CD8-positive, alpha-beta memory T cell (primary cell): ENCODE measurements around the gene FILIP1. TPM values are rescaled to one million over a fixed set of nuclear protein-coding genes. Genes with fewer than 3 reads are reported as not detected.

ENCODE experiments used
- CTCF ChIA-PET: fragments of 350-600 bp; sonication (Branson Sonifier 250); formaldehyde crosslinking; loops from one replicate; lab custom pipeline; 2021; ENCODE audit warnings: antibody characterized with exemption; lab: Charles Lee
- POLR2A ChIA-PET: fragments of 350-600 bp; sonication (Branson Sonifier 250); formaldehyde crosslinking; loops from one replicate; lab custom pipeline; 2021; ENCODE audit warnings: antibody characterized with exemption; lab: Charles Lee
- DNase-seq, 5 donors: peaks; one replicate each; pipeline versions ENCODE4 v3.0.0 to v3.0.0-alpha.2; 2020 to 2022; ENCODE audit warnings: mixed read lengths in 1 of 5
- H3K27ac ChIP-seq: one replicate; pipeline ENCODE4 v1.7.0; 2013; ENCODE audit warnings: low read depth, mild to moderate bottlenecking, low read length, moderate library complexity
- H3K27me3 ChIP-seq: 2 replicates; pipeline ENCODE4 v1.7.0; 2013; ENCODE audit warnings: low read length, mild to moderate bottlenecking; ENCODE audit not compliant: insufficient read depth, poor library complexity, severe bottlenecking
- H3K36me3 ChIP-seq: 2 replicates; pipeline ENCODE4 v1.7.0; 2013; ENCODE audit warnings: mild to moderate bottlenecking, low read length, moderate library complexity; ENCODE audit not compliant: insufficient read depth
- H3K4me1 ChIP-seq: 2 replicates; pipeline ENCODE4 v1.7.0; 2013; ENCODE audit warnings: mild to moderate bottlenecking, low read length, moderate library complexity; ENCODE audit not compliant: insufficient read depth
- H3K4me3 ChIP-seq: 2 replicates; pipeline ENCODE4 v1.7.0; 2013; ENCODE audit warnings: mild to moderate bottlenecking, low read length
- H3K9me3 ChIP-seq: 2 replicates; pipeline ENCODE4 v1.7.0; 2013; ENCODE audit warnings: mild to moderate bottlenecking, low read length
- H3K27ac Mint-ChIP-seq, 8 donors: one replicate each; pipeline ENCODE4 v1.8.0; 2020 to 2021; ENCODE audit warnings: mixed read lengths in 8 of 8, mild to moderate bottlenecking in 6 of 8, inconsistent platforms in 3 of 8, moderate library complexity in 3 of 8
- H3K27me3 Mint-ChIP-seq, 2 donors: one replicate each; pipeline ENCODE4 v1.8.0; 2020 to 2021; ENCODE audit warnings: mixed read lengths in 2 of 2, mild to moderate bottlenecking in 1 of 2, moderate library complexity in 1 of 2
- H3K36me3 Mint-ChIP-seq, 3 donors: one replicate each; pipeline ENCODE4 v1.8.0; 2020 to 2021; ENCODE audit warnings: mixed read lengths in 3 of 3, inconsistent platforms in 1 of 3, mild to moderate bottlenecking in 1 of 3
- H3K4me1 Mint-ChIP-seq, 3 donors: one replicate each; pipeline ENCODE4 v1.8.0; 2020 to 2021; ENCODE audit warnings: mixed read lengths in 3 of 3, inconsistent platforms in 1 of 3, mild to moderate bottlenecking in 1 of 3
- H3K4me3 Mint-ChIP-seq, 7 donors: one replicate each; pipeline ENCODE4 v1.8.0; 2020 to 2021; ENCODE audit warnings: mixed read lengths in 7 of 7, mild to moderate bottlenecking in 6 of 7, moderate library complexity in 4 of 7, inconsistent platforms in 2 of 7
- H3K9me3 Mint-ChIP-seq, 5 donors: one replicate each; pipeline ENCODE4 v1.8.0; 2020 to 2022; ENCODE audit warnings: mixed read lengths in 5 of 5, mild to moderate bottlenecking in 3 of 5, moderate library complexity in 2 of 5, inconsistent platforms in 1 of 5
- polyA plus RNA-seq: library from polyadenylated mRNA; unstranded; fragments of 300-500 nt; fragmentation: Illumina TruSeq; gene quantifications from one replicate; pipeline ENCODE4 v1.2.3, GENCODE V29; 2021
- total RNA-seq, 2 experiments: library from RNA; stranded (reverse); gene quantifications; one replicate each; pipeline ENCODE4 v1.2.3, GENCODE V29; 2021

Gene FILIP1
- total and polyA plus RNA-seq, 3 experiments from 2014 or later = not detected

DNA sequence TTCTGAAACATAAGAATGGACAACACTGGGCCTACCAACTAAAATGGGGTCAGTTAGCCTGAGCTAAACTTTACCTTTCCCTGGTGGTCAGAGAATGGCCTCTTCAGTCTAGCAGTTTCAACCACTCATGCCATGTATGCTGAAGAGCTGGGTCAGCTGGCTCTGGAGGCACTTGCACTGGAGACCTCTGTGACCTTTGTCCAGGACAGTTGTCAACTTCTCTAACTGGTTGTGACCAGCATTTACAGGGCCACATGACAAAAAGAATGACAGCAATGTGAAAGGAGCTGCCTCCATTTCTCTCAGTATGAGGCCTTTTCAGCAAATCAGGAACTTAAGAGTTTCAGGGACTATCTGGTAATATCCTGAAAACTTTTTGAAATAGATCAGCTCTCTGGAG lies 149.1 kb downstream of the FILIP1 start:
- H3K27ac Mint-ChIP-seq = no peak overlapping the region
- Histone ChIP-seq H3K27ac (no peak overlapping the region), H3K9me3 (no peaks in the 10 kb centered on the region), H3K4me3 (no peak overlapping the region), H3K4me1 (no peaks in the 10 kb centered on the region), H3K36me3 (no peaks in the 10 kb centered on the region), H3K27me3 (no peaks in the 10 kb centered on the region)
- H3K9me3 Mint-ChIP-seq = no peaks in the 10 kb centered on the region
- no peak for DNase-seq
- no peak overlapping the region for H3K4me3 Mint-ChIP-seq
- H3K36me3 Mint-ChIP-seq = no peaks in the 10 kb centered on the region
- ChIA-PET POLR2A (no interaction called here), CTCF (no interaction called here)
- peaks cover 0 to 5% (median 0%) of the 10 kb centered on the region in 3 donors for H3K4me1 Mint-ChIP-seq
- peaks cover 5 to 33% of the 10 kb centered on the region in 2 donors for H3K27me3 Mint-ChIP-seq

DNA sequence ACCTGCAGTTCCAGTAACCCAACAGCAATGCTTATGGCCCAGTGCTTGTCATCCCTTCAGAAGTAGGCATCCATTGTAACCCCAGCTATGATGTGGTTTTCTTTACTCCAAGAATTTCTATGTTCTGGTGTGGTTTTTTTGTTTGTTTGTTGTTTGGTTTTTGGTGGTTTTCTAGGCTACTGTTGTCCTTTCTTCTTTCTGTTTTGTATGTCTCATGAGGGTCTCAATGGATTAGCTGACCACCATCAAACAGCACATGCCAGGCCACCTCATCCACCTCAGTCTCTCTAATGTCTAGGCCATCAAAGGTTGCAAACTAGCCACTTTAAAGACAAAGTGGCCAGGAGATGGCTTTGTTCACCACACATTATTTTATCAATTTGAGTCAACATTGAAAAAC lies 149.6 kb downstream of the FILIP1 start:
- Mint-ChIP-seq H3K36me3 (no peaks in the 10 kb centered on the region), H3K27me3 (peaks cover 4 to 33% of the 10 kb centered on the region in 2 donors), H3K27ac (no peak overlapping the region), H3K4me1 (peaks cover 0 to 3% (median 0%) of the 10 kb centered on the region in 3 donors), H3K4me3 (no peak overlapping the region), H3K9me3 (no peaks in the 10 kb centered on the region)
- DNase-seq = no peak
- H3K4me3 ChIP-seq = no peak overlapping the region
- no peaks in the 10 kb centered on the region for H3K9me3 ChIP-seq
- no peaks in the 10 kb centered on the region for H3K36me3 ChIP-seq
- ChIA-PET CTCF (no interaction called here), POLR2A (no interaction called here)
- no peak overlapping the region for H3K27ac ChIP-seq
- H3K27me3 ChIP-seq = no peaks in the 10 kb centered on the region
- H3K4me1 ChIP-seq = no peaks in the 10 kb centered on the region

DNA sequence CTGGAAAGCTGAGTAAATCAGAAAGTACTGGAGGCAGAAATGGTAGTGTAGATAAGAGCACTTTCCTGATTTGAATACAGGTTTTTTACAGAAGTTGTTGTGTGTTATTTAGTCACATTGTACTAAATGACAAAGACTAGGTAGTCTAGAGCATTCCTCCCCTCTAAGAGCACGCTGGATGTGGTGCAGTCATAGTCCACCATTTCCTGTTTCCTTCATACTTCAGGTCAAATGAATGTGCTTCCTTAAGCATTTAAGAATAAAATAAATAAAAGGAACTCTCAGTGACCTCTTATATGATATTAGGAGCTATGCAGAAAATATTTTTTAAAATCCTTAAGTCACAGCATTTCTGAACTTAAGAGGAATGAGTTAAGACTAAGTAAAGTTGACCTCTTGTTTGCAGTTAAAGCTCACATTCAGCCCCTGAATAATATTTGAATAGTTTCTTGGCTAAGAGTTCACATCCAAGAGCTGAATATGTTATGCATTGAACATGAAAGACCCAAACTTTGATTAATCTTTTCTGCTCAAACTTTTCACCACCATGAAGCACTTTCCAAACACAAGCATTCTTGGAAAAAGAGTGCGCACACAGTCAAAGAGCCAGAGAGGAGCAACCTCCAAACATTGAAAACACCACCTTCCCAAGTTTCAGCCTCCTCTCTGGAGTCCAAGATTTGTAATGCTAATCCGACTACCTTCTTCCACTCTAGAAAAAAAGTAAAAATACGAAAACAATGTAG lies 155.6 kb downstream of the FILIP1 start:
- H3K4me3 ChIP-seq = no peak overlapping the region
- no peaks in the 10 kb centered on the region for H3K4me1 Mint-ChIP-seq
- H3K27ac Mint-ChIP-seq = no peak overlapping the region
- H3K27me3 Mint-ChIP-seq = peaks cover 15 to 22% of the 10 kb centered on the region in 2 donors
- H3K36me3 ChIP-seq = no peaks in the 10 kb centered on the region
- H3K27me3 ChIP-seq = no peaks in the 10 kb centered on the region
- no peak for DNase-seq
- no peak overlapping the region for H3K4me3 Mint-ChIP-seq
- no peaks in the 10 kb centered on the region for H3K36me3 Mint-ChIP-seq
- CTCF ChIA-PET = no interaction called here
- H3K4me1 ChIP-seq = no peaks in the 10 kb centered on the region
- H3K9me3 ChIP-seq = no peaks in the 10 kb centered on the region
- no peaks in the 10 kb centered on the region for H3K9me3 Mint-ChIP-seq
- POLR2A ChIA-PET = no interaction called here
- no peak overlapping the region for H3K27ac ChIP-seq

DNA sequence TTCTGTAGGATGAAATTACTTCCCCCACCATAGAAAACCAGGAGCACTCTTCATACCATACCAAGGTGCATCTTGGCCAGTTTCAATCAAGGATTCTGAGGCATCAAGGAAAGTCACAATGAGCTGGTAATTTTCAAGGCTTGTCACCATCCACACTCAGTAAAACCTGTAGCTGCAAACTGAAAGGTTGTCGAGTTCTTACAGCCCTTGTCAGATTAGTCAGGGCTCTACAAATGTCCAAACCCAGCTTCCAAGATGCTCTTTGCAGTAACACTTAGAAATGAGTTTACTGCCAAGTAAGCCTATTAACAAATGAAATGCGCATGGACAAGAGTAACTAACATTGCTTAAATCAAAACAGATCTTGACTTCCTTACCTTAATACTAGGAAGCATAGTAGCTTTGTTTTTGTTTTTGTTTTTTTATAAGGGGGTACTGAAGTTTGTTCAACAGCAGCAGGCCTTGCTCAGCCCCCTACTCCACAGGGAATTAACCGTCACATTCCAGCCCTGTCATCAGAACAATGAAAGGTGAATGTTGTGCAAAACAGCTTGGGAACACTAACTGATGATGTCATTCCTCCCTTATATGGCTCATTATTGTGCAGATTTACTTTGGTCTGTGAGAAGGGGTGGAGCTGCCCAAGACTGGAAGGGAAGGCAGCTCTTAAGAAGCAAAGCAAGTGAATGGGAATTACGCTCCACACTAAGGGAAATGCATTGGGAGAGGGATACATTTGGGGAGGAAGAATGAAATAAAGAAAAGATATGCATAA lies 159.1 kb downstream of the FILIP1 start:
- no peaks in the 10 kb centered on the region for H3K36me3 ChIP-seq
- Mint-ChIP-seq H3K36me3 (no peaks in the 10 kb centered on the region), H3K4me1 (no peaks in the 10 kb centered on the region), H3K27me3 (peaks cover 18 to 25% of the 10 kb centered on the region in 2 donors), H3K4me3 (no peak overlapping the region), H3K27ac (peak overlapping the region in 2 of 8 donors; percentile 6 to 14), H3K9me3 (no peaks in the 10 kb centered on the region)
- ChIA-PET POLR2A (no interaction called here), CTCF (no interaction called here)
- no peaks in the 10 kb centered on the region for H3K27me3 ChIP-seq
- H3K27ac ChIP-seq = no peak overlapping the region
- no peaks in the 10 kb centered on the region for H3K9me3 ChIP-seq
- no peaks in the 10 kb centered on the region for H3K4me1 ChIP-seq
- no peak for DNase-seq
- H3K4me3 ChIP-seq = no peak overlapping the region

DNA sequence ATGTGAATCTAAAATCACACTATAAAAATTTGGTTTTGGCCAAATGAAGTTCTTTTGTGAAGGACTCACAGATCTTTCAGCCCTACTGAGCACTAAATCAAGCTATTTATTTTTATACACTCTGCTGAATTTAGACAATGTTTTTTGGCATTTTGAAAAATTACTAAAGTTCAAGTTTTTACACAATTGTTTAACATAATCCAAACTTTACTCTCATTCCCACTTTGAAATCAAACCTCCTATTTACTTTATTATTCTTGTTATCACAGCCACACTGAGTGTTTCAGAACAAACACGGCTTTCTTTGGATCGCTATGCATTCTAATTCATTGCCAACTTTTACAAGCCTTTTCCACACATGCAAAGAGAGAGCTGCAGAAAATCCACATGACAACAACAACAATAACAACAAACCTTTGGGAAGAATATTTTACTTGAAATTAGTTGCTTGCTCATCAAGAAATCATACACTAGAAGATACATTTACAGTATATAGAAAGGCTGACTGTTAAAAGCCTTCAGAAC lies 159.9 kb downstream of the FILIP1 start:
- H3K27ac Mint-ChIP-seq = no peak overlapping the region
- no peaks in the 10 kb centered on the region for H3K9me3 Mint-ChIP-seq
- Histone ChIP-seq H3K4me3 (no peak overlapping the region), H3K36me3 (no peaks in the 10 kb centered on the region), H3K27me3 (no peaks in the 10 kb centered on the region), H3K27ac (no peak overlapping the region), H3K4me1 (no peaks in the 10 kb centered on the region), H3K9me3 (no peaks in the 10 kb centered on the region)
- no peak overlapping the region for H3K4me3 Mint-ChIP-seq
- peaks cover 20 to 27% of the 10 kb centered on the region in 2 donors for H3K27me3 Mint-ChIP-seq
- H3K4me1 Mint-ChIP-seq = no peaks in the 10 kb centered on the region
- ChIA-PET CTCF (no interaction called here), POLR2A (no interaction called here)
- DNase-seq = no peak
- H3K36me3 Mint-ChIP-seq = no peaks in the 10 kb centered on the region

DNA sequence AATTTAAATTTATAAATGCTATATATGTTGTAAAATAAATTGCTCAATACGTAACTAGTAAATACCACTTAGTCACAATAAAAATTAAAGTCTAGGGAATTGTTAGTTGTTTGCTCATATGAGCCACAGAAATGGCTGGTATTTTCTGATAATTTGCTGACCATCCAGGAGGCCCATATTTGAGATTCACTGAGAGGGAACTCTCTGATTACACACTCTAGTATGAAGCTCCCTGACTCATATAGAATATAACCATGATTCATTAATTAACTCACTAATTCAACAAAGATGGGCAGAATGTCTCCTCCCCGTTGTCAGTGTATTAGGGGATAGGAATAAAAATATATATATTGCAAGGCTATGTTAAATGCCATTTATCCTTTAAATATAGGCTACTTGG lies 162.4 kb downstream of the FILIP1 start:
- Mint-ChIP-seq H3K9me3 (no peaks in the 10 kb centered on the region), H3K27ac (no peak overlapping the region)

DNA sequence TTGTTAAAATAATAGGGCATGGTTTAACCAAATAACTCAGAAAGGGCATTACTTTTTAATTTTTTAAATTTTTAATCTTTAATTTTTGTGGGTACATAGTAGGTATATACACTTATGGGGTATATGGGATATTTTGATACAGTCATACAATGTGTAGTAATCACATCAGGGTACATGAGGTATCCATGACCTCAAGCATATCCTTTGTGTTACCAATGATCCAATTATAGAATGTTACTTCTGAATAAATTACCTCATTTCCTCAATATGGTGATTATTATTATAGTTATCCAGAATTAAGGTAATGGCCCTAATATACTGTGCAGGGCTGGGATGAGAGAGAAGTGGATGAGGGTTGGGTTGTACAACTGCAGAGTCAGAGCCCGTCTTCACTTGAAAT lies 163.9 kb downstream of the FILIP1 start:
- DNase-seq = no peak
- Histone ChIP-seq H3K27me3 (no peaks in the 10 kb centered on the region), H3K4me1 (no peaks in the 10 kb centered on the region), H3K27ac (no peak overlapping the region), H3K9me3 (no peaks in the 10 kb centered on the region), H3K36me3 (no peaks in the 10 kb centered on the region), H3K4me3 (no peak overlapping the region)
- no peaks in the 10 kb centered on the region for H3K9me3 Mint-ChIP-seq
- ChIA-PET POLR2A (no interaction called here), CTCF (no interaction called here)
- no peaks in the 10 kb centered on the region for H3K4me1 Mint-ChIP-seq
- H3K4me3 Mint-ChIP-seq = no peak overlapping the region
- peaks cover 13 to 19% of the 10 kb centered on the region in 2 donors for H3K27me3 Mint-ChIP-seq
- H3K27ac Mint-ChIP-seq = no peak overlapping the region
- no peaks in the 10 kb centered on the region for H3K36me3 Mint-ChIP-seq

More for the DNA sequence above, 162.4 kb downstream of the FILIP1 start:
- no peaks in the 10 kb centered on the region for H3K27me3 ChIP-seq
- Mint-ChIP-seq H3K27me3 (peaks cover 16 to 21% of the 10 kb centered on the region in 2 donors), H3K4me3 (no peak overlapping the region), H3K4me1 (no peaks in the 10 kb centered on the region), H3K36me3 (no peaks in the 10 kb centered on the region)
- no peaks in the 10 kb centered on the region for H3K36me3 ChIP-seq
- POLR2A ChIA-PET = no interaction called here
- H3K27ac ChIP-seq = no peak overlapping the region
- CTCF ChIA-PET = no interaction called here
- no peak for DNase-seq
- no peak overlapping the region for H3K4me3 ChIP-seq
- no peaks in the 10 kb centered on the region for H3K4me1 ChIP-seq
- H3K9me3 ChIP-seq = no peaks in the 10 kb centered on the region

DNA sequence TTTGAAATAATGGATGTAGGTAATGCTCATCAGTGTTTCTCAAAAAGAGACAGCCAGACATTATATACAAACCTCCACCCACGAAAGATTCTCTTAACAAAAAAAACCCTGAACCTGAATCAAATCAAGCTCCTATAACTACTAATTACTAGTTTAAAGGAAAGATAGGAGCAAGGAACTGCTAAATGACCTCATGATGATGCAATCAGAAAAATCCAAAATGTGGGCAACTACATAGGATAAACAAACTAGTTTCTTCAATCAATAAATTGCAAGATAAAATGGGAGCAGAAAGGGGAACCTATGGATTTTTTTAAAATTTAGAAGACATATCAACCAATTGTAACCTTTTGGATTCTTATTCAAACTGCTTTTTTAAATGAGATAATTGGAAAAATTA lies 165.8 kb downstream of the FILIP1 start:
- Histone ChIP-seq H3K27me3 (no peaks in the 10 kb centered on the region), H3K27ac (no peak overlapping the region), H3K9me3 (no peaks in the 10 kb centered on the region), H3K4me3 (no peak overlapping the region), H3K4me1 (no peaks in the 10 kb centered on the region), H3K36me3 (no peaks in the 10 kb centered on the region)
- ChIA-PET POLR2A (no interaction called here), CTCF (no interaction called here)
- H3K27ac Mint-ChIP-seq = peak overlapping the region in 1 of 8 donors; percentile 61
- H3K9me3 Mint-ChIP-seq = no peaks in the 10 kb centered on the region
- DNase-seq = no peak
- H3K4me1 Mint-ChIP-seq = no peaks in the 10 kb centered on the region
- H3K36me3 Mint-ChIP-seq = no peaks in the 10 kb centered on the region
- peaks cover 16 to 23% of the 10 kb centered on the region in 2 donors for H3K27me3 Mint-ChIP-seq
- no peak overlapping the region for H3K4me3 Mint-ChIP-seq
